ENCODE measurements around the gene POLR3H.
"Not testable (repeated sequence)": the region's sequence is repeated elsewhere in the genome, so short reads cannot be mapped to it uniquely, and the experiment has no call there.

POLR3H gene, protein sequence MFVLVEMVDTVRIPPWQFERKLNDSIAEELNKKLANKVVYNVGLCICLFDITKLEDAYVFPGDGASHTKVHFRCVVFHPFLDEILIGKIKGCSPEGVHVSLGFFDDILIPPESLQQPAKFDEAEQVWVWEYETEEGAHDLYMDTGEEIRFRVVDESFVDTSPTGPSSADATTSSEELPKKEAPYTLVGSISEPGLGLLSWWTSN

DNA sequence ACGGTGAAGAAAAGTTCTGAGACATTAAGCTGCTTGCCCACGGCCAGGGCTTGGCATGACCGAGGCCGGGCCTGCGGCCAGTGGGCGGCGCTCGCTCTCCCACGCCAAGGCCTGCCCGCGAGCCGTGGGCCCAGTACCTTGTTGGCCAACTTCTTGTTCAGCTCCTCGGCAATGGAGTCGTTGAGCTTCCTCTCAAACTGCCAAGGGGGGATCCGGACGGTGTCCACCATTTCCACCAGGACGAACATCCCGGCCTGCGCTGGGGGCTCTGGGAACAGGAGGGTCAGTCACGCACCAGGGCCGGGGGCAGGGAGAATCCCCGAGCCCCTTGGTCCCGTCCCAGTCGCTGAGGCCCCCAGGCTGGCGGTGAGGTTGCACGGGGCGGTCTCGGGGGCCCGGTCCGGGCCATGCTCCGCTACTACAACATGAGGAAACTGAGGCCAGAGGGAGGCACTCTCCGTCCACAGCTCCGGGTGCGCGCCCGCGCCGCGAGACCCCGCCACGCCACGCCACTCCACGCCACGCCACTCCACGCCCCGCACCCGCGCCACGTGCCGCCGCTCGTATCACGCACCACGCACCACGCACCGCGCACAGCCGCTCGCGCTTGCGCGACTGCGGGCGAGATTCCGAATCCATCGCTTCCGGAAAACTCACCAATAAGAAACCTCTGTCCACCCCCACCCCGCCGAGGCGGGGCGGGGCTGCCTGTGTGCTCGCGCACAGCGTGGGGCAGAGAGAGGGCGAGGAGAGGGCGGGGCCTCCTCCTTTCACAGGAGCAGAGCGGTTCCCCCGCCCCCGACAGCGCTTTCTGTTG lies at the start of gene POLR3H:
TSS of gene POLR3H (minus strand) at position 617 of the 817 bp plus-strand sequence. CDS start at position 248, 369 bp downstream.
- peak; percentile 94 for DNase-seq (ENCODE audit: low read depth)

DNA sequence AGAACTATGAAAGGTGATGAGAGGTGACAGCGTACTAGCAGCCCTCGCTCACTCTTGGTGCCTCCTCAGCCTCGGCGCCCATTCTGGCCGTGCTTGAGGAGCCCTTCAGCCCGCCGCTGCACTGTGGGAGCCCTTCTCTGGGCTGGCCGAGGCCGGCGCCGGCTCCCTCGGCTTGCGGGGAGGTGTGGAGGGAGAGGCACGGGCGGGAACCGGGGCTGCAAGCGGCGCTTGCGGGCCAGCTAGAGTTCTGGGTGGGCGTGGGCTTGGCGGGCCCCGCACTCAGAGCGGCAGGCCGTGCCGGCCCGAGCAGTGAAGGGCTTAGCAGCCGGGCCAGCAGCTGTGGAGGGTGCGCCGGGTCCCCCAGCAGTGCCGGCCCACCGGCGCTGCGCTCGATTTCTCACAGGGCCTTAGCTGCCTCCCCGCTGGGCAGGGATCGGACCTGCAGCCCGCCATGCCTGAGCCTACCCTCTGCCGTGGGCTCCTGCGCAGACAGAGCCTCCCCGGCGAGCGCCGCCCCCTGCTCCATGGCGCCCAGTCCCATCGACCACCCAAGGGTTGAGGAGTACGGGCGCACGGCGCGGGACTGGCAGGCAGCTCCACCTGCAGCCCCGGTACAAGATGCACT lies 49.2 kb upstream of the POLR3H start:
- not testable (repeated sequence) for DNase-seq (ENCODE audit: low read depth)

DNA sequence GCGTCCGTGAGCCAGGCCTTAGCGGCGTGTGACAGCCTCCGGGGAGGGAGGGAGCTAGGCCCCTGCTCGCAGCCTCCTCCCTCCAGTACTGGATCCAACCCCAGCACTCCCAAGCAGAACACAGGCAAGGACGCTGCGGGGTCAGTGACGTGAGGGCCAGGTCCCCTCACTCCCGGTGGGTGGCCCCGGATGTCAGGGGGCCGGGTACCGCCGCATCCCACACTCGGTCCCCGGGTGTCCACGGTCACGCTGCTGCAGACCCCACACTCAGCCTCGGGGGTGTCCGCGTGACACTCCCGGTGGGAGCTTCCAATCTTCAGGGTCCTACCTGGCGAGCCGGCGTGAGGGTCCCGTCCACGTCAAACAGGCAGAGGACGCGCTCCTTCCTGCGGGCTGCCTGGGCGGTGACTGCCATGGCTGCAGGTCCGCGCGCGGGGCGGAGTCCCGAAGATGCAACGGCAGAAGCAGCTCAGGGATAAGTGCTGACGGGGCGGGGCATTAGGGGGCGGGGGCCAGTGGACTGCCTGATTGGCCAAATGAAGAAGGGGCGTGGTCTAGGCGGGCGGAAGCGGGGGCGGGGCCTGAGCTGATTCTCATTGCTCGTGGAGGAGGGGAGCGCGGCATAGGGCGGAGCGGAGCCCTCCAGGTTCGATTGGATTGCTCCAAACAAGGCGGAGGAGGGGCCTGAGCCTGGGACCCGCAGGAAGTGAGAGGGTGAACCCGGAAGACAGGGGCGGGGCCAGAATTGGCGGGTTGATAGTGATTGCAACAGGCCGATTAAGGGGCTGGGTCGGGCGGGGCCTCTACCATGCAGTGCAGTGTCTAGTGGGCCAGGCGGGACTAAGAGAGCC lies 45.3 kb upstream of the POLR3H start, which contains the start of gene PMM1:
TSS of gene PMM1 (minus strand) at position 450 of the 851 bp plus-strand sequence. CDS start at position 415, 35 bp downstream.
- DNase-seq (ENCODE audit: low read depth), result peak; percentile 100

DNA sequence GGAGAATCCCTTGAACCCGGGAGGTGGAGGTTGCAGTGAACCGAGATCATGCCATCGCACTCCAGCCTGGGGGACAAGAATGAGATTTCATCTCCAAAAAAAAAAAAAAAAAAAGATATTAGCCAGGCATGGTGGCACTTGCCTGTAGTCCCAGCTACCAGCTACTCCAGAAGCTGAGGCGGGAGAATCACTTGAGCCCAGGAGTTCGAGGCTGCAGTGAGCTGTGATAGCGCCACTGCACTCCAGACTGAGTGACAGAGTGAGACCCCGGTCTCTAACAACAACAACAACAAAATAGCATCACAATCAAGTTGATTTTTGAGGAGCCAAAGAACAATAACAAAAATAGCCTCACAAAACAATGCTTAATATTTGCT lies 43.1 kb upstream of the POLR3H start:
- DNase-seq (ENCODE audit: low read depth), result no peak

DNA sequence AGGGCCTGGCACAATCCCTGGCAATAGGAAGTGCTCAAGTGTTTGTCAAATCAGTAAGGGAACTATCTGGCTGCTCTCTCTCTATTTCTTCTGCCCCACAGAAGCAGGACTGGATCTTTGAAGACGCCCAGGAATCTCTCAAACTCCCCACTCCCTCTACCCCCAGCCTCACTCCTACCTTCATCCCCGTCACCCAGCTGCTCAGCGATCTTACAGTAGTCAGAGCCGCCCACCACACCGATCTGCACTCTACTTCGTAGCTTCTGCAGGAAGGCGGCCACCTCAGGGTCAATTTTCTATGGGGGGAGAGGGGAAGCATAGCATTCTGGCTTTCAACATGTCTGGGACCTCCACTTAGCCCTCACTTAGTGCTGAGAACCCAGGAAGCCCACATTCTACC lies 41.6 kb upstream of the POLR3H start:
- no peak for DNase-seq (ENCODE audit: low read depth)

DNA sequence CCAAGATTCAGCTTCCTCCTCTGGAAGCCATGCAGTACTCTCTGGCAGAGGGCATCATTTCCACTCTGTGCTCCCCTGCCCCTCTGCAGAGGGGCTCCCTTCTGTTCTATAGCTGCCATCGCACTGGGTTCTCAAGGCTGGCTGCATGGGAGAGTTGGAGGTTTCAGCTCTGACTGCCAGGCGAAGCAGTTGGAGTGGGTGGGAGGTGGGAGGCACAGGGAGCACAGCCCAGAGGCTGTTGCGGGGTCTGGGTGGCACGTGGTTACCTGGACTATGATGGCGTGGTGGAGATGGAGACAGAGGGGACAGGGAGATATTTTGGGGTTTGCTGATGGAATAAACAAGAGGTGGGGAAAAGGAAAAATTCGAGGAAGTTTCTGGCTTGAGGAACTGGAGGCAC lies 40.6 kb upstream of the POLR3H start:
- no peak for DNase-seq (ENCODE audit: low read depth)

DNA sequence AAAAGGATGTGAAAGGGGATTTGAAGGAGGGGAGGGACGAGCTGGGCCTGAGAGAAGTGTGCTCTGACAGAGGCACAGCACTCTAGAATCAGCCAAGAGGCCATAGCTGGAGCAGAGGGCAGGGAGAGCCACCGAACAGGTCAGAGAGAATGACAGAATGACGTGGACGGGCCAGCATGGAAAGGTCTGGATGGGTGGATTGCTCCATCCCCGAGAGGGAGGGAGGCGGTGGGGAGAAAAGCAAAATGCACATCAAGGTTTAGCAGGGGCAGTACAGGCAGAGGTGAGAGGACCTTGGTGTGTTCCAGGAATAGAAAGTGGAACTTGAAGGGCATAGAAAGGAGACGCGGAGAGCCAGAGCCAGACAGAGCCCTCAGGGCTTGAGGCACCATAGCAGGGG lies 38.4 kb upstream of the POLR3H start:
- no peak for DNase-seq (ENCODE audit: low read depth)

DNA sequence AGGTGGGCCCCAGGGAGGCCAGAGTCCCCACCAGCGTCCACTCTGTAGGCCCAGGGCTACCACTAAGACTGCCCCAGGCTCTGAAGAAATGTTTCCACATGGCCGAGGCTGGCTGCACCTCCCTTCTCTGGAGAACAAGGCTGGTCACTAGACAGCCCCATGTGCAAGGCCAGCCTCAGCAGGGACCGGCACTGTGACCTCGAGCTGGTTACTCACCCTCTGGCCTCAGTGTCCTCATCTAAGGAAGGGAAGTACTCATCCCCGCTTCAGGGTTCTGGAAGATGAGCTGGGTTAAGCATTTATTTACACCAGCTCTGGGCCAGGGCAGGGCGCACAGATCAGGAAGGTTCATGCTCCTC lies 35.7 kb upstream of the POLR3H start:
- no peak for DNase-seq (ENCODE audit: low read depth)

DNA sequence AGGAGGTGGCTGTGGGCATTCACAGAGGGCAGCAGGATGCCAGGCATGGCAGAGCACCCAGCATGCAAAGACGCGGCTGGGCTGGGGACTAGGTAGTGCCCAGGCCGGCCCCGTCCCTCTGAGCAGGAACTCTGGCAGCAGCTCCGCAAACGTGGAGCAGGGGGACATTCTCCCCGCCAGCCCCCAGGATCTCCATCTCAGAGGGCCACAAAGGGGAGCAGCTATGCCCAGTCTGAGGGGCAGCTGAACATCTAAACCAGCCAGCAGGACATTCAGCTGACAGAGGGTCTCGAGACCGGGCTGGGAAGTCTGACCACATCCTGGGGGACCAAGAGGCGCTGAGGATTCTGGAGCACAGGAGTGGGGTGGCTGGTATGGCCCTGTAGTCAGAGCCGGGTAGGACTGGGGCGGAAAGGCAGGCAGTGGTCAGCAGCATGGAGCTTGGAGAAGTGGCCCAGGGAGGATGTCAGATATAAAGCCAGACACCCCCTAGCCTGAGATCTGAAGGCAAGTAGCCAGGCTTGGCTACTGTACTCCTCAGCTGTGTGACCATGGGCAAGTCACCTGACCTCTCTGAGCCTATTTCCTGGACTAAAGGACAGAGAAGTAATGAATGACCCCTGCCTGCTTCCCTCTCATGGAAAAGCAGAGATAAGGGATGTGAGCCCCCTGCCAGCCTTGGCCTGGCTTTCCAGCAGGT lies 35.2 kb upstream of the POLR3H start:
- DNase-seq (ENCODE audit: low read depth), result no peak

DNA sequence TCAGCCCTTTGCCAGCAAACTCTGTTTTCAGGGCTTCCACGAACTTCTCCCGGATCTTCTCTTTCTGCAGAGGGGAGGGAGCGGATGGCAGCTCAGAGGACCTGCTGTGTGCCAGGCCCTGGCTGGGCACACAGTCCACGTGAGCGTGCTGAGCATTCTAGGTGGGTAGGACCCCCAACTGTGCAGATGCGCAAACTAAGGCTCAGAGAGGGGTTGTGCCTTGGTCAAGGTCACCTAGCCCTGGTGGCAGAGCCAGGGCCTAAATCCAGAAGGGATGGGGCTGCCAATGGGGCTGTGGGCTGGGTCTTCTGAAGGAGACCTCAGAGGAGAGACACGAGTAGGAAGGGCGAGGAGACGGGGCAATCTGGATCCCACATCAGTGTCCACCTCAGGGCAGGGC lies 34.5 kb upstream of the POLR3H start:
- DNase-seq (ENCODE audit: low read depth), result no peak

DNA sequence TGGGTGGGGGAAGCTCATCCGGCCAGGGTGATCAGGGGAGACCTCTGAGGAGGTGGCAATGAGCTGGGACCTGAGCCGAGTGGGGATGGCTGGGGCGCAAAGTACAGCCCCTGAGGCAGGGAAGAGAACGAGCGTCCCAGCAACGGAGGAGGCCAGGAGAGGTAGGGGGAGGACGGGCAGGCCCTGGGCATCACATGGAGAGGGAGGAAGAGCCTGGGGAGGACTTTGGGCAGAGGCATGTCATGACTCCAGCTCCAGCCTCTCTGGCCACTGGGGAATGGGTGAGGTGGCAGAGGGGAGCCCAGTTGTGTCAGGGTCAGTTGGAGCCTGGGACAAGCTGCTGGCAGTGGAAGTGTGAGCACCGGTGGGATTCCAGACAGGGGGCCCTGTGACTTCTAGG lies 33.8 kb upstream of the POLR3H start:
- no peak for DNase-seq (ENCODE audit: low read depth)

DNA sequence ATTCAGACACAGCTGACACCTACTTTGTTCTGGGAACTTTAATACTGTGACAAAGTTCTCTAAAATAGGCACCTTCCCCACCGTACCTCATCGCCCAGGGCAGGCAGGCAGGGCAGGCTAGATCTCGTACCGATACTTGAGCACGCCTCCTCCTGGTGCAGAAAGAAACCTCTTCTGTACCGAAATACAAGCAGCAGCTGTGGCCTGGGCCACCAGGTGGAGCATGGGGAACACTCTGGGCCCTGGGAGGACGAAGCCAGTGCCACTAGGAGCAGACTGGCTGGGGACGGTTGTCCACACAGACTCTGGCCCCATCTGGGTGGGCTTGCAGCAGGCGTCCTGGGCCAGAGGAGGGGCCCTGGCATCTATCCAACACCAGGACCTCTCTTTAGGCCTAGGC lies 32.6 kb upstream of the POLR3H start:
- DNase-seq (ENCODE audit: low read depth), result no peak

DNA sequence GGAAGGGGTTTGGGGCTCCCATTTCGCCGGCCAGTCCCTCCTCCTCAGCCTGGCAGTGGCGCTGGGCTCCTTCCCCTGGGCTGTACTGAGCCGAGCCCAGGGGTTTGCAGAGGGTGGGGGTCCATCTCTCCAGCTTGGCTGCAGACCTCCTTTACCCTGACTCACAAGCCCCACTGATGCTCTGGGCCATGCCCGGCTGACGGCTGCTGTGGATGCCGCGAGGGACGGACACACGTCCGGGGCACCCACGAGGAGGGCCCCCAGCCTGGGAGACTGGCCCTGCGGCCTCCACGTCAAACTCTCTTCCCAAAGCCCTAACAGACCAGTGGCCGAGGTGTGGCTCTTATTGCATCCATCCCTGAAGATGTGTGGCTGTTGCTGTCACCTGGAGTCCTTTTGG lies 31.3 kb upstream of the POLR3H start:
- DNase-seq (ENCODE audit: low read depth), result no peak

DNA sequence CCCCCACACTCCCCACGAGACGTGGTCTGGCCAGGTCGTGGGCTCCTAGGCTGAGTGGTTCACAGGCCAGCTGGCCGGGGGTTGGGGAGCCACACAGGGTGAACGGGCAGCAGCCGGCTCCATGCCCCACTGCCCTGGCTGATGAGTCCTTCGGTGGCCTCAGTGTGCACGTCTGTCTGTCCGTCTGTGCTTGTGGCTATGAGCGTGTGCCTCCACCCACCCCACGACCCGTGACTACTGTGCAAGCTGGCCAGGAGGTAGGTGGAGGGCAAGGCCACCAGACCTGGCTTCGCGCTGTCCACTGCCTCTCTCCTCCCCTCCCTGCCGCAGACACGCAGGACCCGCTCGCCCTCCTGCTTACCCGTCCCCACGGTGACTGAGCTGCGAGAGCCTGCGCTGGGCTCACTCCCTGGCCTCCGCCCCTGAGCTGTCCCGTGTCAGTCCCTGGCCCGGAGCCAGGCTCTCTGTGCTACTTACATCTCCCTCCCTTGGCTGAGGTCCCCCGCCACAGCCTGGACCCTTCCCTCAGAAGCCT lies 30.6 kb upstream of the POLR3H start:
- DNase-seq (ENCODE audit: low read depth), result no peak

DNA sequence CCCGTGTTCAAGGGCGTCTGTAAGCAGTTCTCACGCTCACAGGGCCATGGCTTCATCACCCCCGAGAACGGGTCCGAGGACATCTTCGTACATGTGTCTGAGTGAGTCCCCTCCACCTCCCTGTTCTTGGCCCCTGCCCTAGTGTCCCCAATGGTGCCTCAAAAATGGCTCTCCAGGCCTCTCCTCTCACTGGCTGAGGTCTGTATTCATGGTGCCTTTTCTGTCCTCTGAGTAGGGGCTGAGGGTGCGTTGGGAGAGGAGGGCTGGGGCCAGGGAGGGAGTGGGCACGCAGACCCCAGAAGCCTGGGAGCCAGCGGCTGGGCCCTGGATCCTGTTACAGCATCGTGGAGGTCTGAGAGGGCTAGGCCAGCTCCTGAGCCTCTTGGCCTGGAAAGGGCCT lies 29.4 kb upstream of the POLR3H start:
- DNase-seq (ENCODE audit: low read depth), result no peak

DNA sequence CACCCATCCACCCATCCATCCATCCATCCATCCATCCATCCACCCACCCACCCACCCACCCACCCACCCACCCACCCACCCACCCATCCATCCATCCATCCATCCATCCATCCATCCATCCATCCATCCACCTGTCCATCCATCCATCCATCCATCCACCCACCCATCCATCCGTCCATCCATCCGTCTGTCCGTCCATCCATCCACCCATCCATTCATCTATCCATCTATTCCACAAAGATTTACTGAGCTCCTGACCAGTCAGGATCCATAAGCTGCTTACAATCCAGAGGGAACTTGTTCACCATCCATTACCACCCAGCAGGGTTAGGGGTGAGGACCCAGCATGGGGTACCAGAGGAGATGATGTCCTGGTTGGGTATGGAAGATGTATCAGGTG lies 28.0 kb upstream of the POLR3H start:
- not testable (repeated sequence) for DNase-seq (ENCODE audit: low read depth)

DNA sequence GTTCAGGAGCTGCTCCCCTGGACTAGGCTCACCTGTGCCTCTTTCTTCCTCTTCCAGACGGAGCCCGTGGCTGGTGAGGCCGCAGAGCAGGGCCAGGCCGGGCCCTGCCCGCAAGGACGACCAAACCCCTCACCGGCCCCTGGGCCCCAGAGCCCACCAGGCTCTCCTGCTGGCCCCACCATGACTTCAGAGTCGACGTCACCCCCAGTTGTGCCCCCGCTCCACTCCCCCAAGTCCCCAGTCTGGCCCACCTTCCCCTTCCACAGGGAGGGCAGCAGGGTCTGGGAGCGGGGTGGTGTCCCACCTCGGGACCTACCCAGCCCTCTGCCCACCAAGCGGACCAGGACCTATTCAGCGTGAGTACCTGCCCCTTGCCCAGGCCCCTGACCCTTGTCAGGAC lies 27.5 kb upstream of the POLR3H start:
- DNase-seq (ENCODE audit: low read depth), result no peak

DNA sequence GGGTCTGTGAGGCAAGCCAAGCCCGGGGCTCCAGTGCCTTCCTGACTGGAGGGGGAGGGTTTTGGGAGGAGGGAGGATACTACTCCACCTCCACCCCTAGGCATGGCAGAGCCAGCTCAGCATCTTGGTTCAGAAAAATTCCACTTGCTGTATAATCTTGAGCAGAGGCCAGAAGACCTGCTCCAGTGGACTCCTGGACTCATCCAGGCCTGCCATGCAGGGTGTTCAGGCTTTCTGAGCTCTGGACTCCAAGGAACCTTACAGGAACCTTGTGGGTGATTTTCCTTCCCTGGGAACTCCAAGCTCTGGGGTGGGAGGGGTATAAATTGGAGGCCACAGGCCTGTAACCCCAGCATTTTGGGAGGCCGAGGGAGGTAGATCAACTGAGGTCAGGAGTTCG lies 26.0 kb upstream of the POLR3H start:
- no peak for DNase-seq (ENCODE audit: low read depth)

DNA sequence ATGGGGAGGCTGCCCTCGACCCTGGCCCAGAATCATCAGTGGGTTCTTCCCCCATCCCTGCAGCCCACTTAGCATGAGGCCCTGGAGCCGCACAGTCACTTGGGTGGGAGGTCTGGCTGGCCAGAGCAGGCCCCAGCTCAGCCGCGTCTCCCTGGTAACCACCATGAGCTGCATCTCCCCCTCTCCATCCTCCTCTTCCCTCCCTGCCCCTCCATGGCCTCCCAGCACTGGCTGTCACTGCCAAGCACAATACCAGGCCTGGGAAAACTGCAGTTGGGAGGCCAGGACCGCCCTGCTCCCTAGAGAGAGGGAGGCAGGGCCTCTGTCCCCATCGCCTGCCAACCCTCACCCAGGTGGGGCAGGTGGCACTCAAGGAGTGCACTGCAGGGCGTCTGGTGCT lies 24.5 kb upstream of the POLR3H start:
- no peak for DNase-seq (ENCODE audit: low read depth)

DNA sequence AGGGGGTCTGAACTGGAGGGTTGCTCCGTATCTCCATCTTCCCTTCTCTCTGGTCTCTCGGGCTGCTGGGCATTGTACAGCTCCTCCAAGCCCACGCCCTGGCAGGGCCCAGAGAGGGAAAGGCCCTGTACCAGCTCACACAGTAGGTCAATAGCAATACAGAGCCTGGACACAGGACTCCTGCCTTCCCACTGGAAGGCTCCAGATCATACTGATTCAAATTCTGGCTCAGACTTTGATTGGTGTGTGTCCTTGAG lies 23.2 kb upstream of the POLR3H start:
- no peak for DNase-seq (ENCODE audit: low read depth)

DNA sequence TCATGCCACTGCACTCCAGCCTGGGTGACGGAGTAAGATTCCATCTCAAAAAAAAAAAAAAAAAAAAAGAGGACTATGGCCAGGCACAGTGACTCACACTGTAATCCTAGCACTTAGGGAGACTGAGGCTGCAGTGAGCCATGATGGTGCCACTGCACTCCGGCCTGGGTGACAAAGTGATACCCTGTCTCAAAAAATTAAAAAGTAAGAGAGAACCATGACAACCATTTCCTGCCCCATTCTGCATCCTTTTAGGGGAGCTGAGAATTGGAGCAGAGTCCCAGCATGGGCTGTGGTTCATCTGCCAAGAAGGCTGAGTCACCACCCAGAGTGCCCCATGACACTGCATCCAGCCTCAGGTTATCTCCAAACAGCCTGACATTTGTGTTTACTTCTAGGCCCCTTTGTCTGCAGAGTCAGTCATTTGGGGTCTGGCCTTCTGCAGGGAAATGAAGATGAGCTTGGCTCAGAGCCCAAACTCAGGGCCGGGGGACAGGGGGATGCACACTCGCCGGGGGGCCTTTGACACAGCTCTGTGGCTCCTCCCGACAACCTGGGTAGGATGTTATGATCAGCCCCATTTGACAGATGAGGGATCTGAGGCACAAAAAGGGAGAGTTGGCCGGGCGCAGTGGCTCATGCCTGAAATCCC lies 21.3 kb upstream of the POLR3H start:
- DNase-seq (ENCODE audit: low read depth), result peak; percentile 53

All from fibroblast of the conjunctiva (primary cell).